Keratinocyte (primary cell): Measurements from ENCODE around the gene MYOT. TPM values are rescaled to one million over a fixed set of nuclear protein-coding genes. Genes with fewer than 3 reads are reported as not detected.

Experiments used
- DNase-seq: peaks from one replicate; pipeline ENCODE4 v3.0.0-alpha.2; 2011; ENCODE audit warnings: low read depth, missing footprints, low spot score
- FAIRE-seq: peaks from 2 replicates; lab custom pipeline; 2011; peaks lifted over from hg19 to GRCh38; lab: Jason Lieb, UNC
- H2AFZ ChIP-seq: 2 replicates; pipeline ENCODE4 v1.6.0; 2012; ENCODE audit warnings: low read length, control low read depth, inconsistent platforms; ENCODE audit not compliant: control insufficient read depth
- H3K27ac ChIP-seq: 2 replicates; pipeline ENCODE4 v1.5.1; 2011; ENCODE audit warnings: low read length; ENCODE audit not compliant: control insufficient read depth, insufficient read depth
- H3K27me3 ChIP-seq: 3 replicates; pipeline ENCODE4 v1.6.0; 2011; ENCODE audit warnings: low read length; ENCODE audit not compliant: control insufficient read depth, insufficient read depth; ENCODE audit errors: extremely low read depth
- H3K36me3 ChIP-seq, 2 experiments: 2 replicates in 1 of 2; 3 replicates in 1 of 2; pipeline ENCODE4 v1.5.1; 2011; ENCODE audit warnings: low read length in 2 of 2, mild to moderate bottlenecking in 1 of 2; ENCODE audit not compliant: control insufficient read depth in 2 of 2, insufficient read depth in 2 of 2; ENCODE audit errors: extremely low read depth in 1 of 2
- H3K4me1 ChIP-seq: 3 replicates; pipeline ENCODE4 v1.5.1; 2011; ENCODE audit warnings: low read length; ENCODE audit not compliant: control insufficient read depth, insufficient read depth; ENCODE audit errors: extremely low read depth
- H3K4me2 ChIP-seq: 3 replicates; pipeline ENCODE4 v1.6.0; 2011; ENCODE audit warnings: low read depth, low read length; ENCODE audit not compliant: control insufficient read depth, insufficient read depth; ENCODE audit errors: extremely low read depth
- H3K4me3 ChIP-seq, 3 experiments: fragments of 200-600 bp in 1 of 3; sonication (generic) in 1 of 3; 2 replicates in 2 of 3; 3 replicates in 1 of 3; pipeline ENCODE4 v1.5.1; 2011 to 2016; ENCODE audit warnings: low read length in 3 of 3, mild to moderate bottlenecking in 3 of 3, control low read depth in 2 of 3, inconsistent platforms in 1 of 3, low read depth in 1 of 3, mixed read lengths in 1 of 3, mixed run types in 1 of 3, moderate library complexity in 1 of 3; ENCODE audit not compliant: control insufficient read depth in 2 of 3, insufficient read depth in 2 of 3; ENCODE audit errors: extremely low read depth in 1 of 3
- H3K79me2 ChIP-seq: 2 replicates; pipeline ENCODE4 v1.6.0; 2012; ENCODE audit warnings: low read length; ENCODE audit not compliant: control insufficient read depth, insufficient read depth
- H3K9ac ChIP-seq: 3 replicates; pipeline ENCODE4 v1.6.0; 2011; ENCODE audit warnings: low read length; ENCODE audit not compliant: control insufficient read depth, insufficient read depth; ENCODE audit errors: extremely low read depth
- H3K9me1 ChIP-seq: 3 replicates; pipeline ENCODE4 v1.6.0; 2011; ENCODE audit warnings: low read length; ENCODE audit not compliant: control insufficient read depth, insufficient read depth; ENCODE audit errors: extremely low read depth
- H3K9me3 ChIP-seq: 2 replicates; pipeline ENCODE4 v1.5.1; 2012; ENCODE audit warnings: low read depth, low read length; ENCODE audit not compliant: control insufficient read depth
- H4K20me1 ChIP-seq: 3 replicates; pipeline ENCODE4 v1.6.0; 2011; ENCODE audit warnings: low read length; ENCODE audit not compliant: control insufficient read depth, insufficient read depth; ENCODE audit errors: extremely low read depth
- EZH2 ChIP-seq: IDR thresholded peaks from one replicate; pipeline ENCODE4 v1.6.1; 2012; ENCODE audit warnings: inconsistent platforms, mild to moderate bottlenecking, low read length, moderate library complexity
- dilution Hi-C: fragments of 300-500 bp; cut with MboI; formaldehyde crosslinking; loops from one replicate; pipeline ENCODE4 v1.7.0; 2020; ENCODE audit warnings: low sequenced_read_pairs; ENCODE audit not compliant: extremely low pct_ligation_motif_present
- polyA plus RNA-seq, 5 experiments: library from polyadenylated mRNA; depleted of rRNA in 3 of 5; stranded (reverse) in 3 of 5; stranded (forward) in 1 of 5; unstranded in 1 of 5; fragments of >200 nt; gene quantifications; 1 replicate in 1 of 5; 2 replicates in 3 of 5; 3 replicates in 1 of 5; pipeline versions ENCODE4 v1.2.1 to v1.2.3, GENCODE V29; 2011 to 2012; ENCODE audit warnings: missing spikeins in 2 of 5, low read depth in 1 of 5, low replicate concordance in 1 of 5
- TF ChIP-seq, protein P1 (sequence below), 3 experiments: IDR thresholded peaks in 1 of 3; conservative IDR thresholded peaks in 1 of 3; optimal IDR thresholded peaks in 1 of 3; 2 replicates in 2 of 3; 3 replicates in 1 of 3; pipeline versions ENCODE3 to v1.5.1; 2011; ENCODE audit warnings: low read length in 3 of 3, mild to moderate bottlenecking in 3 of 3, moderate library complexity in 2 of 3, control low read depth in 1 of 3, inconsistent platforms in 1 of 3; ENCODE audit not compliant: insufficient read depth in 2 of 3; ENCODE audit errors: extremely low read depth in 1 of 3

The MYOT gene
- polyA plus RNA-seq, 1 donor (not counting 4 experiments of a cell fraction or from before 2014, with no cell fraction given): 0.55 TPM

DNA sequence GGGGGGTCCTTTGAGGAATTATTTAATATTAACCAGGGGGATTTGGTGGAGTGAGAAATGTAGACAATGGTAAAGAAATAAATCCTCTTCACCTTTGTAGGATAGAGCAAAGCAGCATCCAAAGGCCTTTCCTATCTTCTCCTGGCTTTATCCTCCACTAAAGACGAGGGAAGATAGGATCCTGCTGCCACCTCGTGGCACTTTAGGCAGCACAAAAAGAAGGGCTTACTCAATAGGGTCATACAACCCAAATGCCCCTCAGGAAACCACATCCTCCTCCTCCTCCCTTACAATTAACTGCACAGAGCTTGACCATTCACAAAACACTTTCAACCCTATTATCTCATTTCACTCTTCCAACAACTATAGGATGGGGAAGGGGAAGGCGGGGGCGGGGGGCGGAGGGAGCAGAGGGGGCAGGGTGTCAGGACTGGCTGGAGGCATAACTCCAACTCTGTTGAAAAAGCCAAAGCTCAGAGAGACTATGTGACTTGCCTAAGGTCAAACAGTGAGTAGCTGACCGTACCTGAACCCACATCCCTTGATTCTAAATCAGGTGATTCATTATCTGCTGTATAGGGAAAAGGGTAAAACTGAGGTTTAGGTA lies 45.4 kb upstream of the MYOT start:
- TF ChIP-seq, protein P1, sequence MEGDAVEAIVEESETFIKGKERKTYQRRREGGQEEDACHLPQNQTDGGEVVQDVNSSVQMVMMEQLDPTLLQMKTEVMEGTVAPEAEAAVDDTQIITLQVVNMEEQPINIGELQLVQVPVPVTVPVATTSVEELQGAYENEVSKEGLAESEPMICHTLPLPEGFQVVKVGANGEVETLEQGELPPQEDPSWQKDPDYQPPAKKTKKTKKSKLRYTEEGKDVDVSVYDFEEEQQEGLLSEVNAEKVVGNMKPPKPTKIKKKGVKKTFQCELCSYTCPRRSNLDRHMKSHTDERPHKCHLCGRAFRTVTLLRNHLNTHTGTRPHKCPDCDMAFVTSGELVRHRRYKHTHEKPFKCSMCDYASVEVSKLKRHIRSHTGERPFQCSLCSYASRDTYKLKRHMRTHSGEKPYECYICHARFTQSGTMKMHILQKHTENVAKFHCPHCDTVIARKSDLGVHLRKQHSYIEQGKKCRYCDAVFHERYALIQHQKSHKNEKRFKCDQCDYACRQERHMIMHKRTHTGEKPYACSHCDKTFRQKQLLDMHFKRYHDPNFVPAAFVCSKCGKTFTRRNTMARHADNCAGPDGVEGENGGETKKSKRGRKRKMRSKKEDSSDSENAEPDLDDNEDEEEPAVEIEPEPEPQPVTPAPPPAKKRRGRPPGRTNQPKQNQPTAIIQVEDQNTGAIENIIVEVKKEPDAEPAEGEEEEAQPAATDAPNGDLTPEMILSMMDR (optimal IDR thresholded peaks at IDR 0.05 in 1 of 3, IDR thresholded peaks at IDR 0.05 in 1 of 3, conservative IDR thresholded peaks at IDR 0.05 in 1 of 3; ENCODE audit: extremely low read depth in 1 of 3, insufficient read depth in 2 of 3, low read length in 3 of 3): peak; percentile 30 to 68 (median 49)
- no peak for TF ChIP-seq EZH2
- Histone ChIP-seq H3K36me3 (no peaks in the 10 kb centered on the region), H3K9ac (no peak overlapping the region), H3K79me2 (no peaks in the 10 kb centered on the region), H3K27ac (no peak overlapping the region), H3K9me3 (no peaks in the 10 kb centered on the region), H3K4me2 (no peak overlapping the region), H4K20me1 (no peaks in the 10 kb centered on the region), H3K4me3 (no peak overlapping the region), H3K27me3 (no peaks in the 10 kb centered on the region), H2AFZ (no peak overlapping the region), H3K4me1 (no peaks in the 10 kb centered on the region), H3K9me1 (no peaks in the 10 kb centered on the region)
- DNase-seq (no peak), FAIRE-seq (no peak)
- dilution Hi-C loops: no loop called here

DNA sequence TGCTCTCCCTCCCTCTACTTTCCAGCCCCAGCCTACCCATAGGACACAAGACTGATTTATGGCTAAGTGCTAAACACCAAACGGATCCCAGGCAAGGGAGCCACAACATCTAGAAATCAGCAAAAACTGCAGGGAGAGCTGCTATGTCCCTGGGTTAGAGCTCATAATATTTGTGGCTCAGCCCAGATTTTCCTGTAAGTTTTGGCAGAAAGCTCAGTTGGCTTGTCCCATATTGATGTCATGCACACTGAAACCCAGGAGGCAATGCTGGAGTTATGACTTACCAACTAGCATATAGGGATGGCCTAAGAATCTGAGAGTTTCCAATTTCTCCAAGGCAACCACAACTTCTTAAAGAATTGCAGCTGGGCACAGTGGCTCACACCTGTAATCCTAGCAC lies 44.7 kb upstream of the MYOT start:
- no peaks in the 10 kb centered on the region for H3K79me2 ChIP-seq
- H3K36me3 ChIP-seq: no peaks in the 10 kb centered on the region
- H3K27ac ChIP-seq: no peak overlapping the region
- no peak for DNase-seq
- H3K4me2 ChIP-seq: no peak overlapping the region
- FAIRE-seq: no peak
- no peak overlapping the region for H3K9ac ChIP-seq
- TF ChIP-seq EZH2: no peak
- TF ChIP-seq, protein P1 (optimal IDR thresholded peaks at IDR 0.05 in 1 of 3, IDR thresholded peaks at IDR 0.05 in 1 of 3, conservative IDR thresholded peaks at IDR 0.05 in 1 of 3; ENCODE audit: extremely low read depth in 1 of 3, insufficient read depth in 2 of 3, low read length in 3 of 3): no peak
- H3K9me1 ChIP-seq: no peaks in the 10 kb centered on the region
- dilution Hi-C loops: no loop called here
- H4K20me1 ChIP-seq: no peaks in the 10 kb centered on the region
- H3K9me3 ChIP-seq: no peaks in the 10 kb centered on the region
- no peaks in the 10 kb centered on the region for H3K4me1 ChIP-seq
- H2AFZ ChIP-seq: no peak overlapping the region
- no peaks in the 10 kb centered on the region for H3K27me3 ChIP-seq
- no peak overlapping the region for H3K4me3 ChIP-seq
